IMR-90 (cell line): ENCODE data around the gene CWC27. TPM values are rescaled to one million over a fixed set of nuclear protein-coding genes. Genes with fewer than 3 reads are reported as not detected.
"Not testable (repeated sequence)": the region's sequence is repeated elsewhere in the genome, so short reads cannot be mapped to it uniquely, and the experiment has no call there.

Source experiments
- ATAC-seq: fragments of 200-7000 bp; cut with Tn5 transposase; 2 replicates; pipeline ENCODE4 v1.9.1; 2020; ENCODE audit warnings: low read depth, mild to moderate bottlenecking, moderate library complexity
- BruUV-seq: library from RNA; stranded (reverse); fragments of 400-500 nt; replicated peaks from 2 replicates; lab custom pipeline; 2021; lab: Mats Ljungman, UMichigan
- CTCF ChIA-PET: fragments of 300-600 bp; formaldehyde crosslinking; extraction: SDS; loops from one replicate; lab custom pipeline; 2021; ENCODE audit warnings: antibody characterized with exemption; lab: Yijun Ruan, JAX
- POLR2A ChIA-PET: fragments of 300-600 bp; sonication (Branson Sonifier 250); formaldehyde crosslinking; loops from one replicate; lab custom pipeline; 2022; ENCODE audit warnings: antibody characterized with exemption; ENCODE audit not compliant: unreplicated experiment; lab: Charles Lee
- DNase-seq: peaks from one replicate; pipeline ENCODE4 v3.0.0; 2013
- H2AFZ ChIP-seq: replicated peaks from 2 replicates; pipeline ENCODE3; 2013; ENCODE audit warnings: low read length, mild to moderate bottlenecking; ENCODE audit not compliant: poor library complexity
- H2AK5ac ChIP-seq: 2 replicates; pipeline ENCODE4 v1.6.1; 2013; ENCODE audit warnings: low read depth, low read length, inconsistent platforms
- H2AK9ac ChIP-seq: replicated peaks from 2 replicates; pipeline ENCODE3; 2013; ENCODE audit warnings: mild to moderate bottlenecking, low read depth, low read length, moderate library complexity; ENCODE audit not compliant: poor library complexity
- H2BK120ac ChIP-seq: 2 replicates; pipeline ENCODE4 v1.6.1; 2013; ENCODE audit warnings: low read depth, low read length, inconsistent platforms
- H2BK15ac ChIP-seq: 3 replicates; pipeline ENCODE4 v1.6.1; 2013; ENCODE audit warnings: low read depth, low read length, inconsistent platforms
- H2BK20ac ChIP-seq: 2 replicates; pipeline ENCODE4 v1.6.1; 2013; ENCODE audit warnings: low read depth, mild to moderate bottlenecking, inconsistent platforms, low read length, moderate library complexity
- H2BK5ac ChIP-seq: 2 replicates; pipeline ENCODE4 v1.6.1; 2013; ENCODE audit warnings: mild to moderate bottlenecking, low read depth, low read length, inconsistent platforms; ENCODE audit not compliant: poor library complexity, severe bottlenecking
- H3K14ac ChIP-seq: replicated peaks from 2 replicates; pipeline ENCODE4 v1.6.1; 2013; ENCODE audit warnings: low read depth, low read length, inconsistent platforms
- H3K18ac ChIP-seq: 2 replicates; pipeline ENCODE4 v1.6.1; 2013; ENCODE audit warnings: low read depth, low read length, control low read depth
- H3K23ac ChIP-seq: 2 replicates; pipeline ENCODE4 v1.6.1; 2013; ENCODE audit warnings: low read depth, low read length, inconsistent platforms
- H3K27ac ChIP-seq: 2 replicates; pipeline ENCODE4 v1.5.1; 2013; ENCODE audit warnings: mild to moderate bottlenecking, control low read depth, low read length; ENCODE audit not compliant: insufficient read depth
- H3K27me3 ChIP-seq: 2 replicates; pipeline ENCODE4 v1.6.1; 2013; ENCODE audit warnings: low read length; ENCODE audit not compliant: control insufficient read depth, insufficient read depth
- H3K36me3 ChIP-seq: 2 replicates; pipeline ENCODE4 v1.6.1; 2013; ENCODE audit warnings: low read length, mixed read lengths; ENCODE audit not compliant: control insufficient read depth, insufficient read depth
- H3K4ac ChIP-seq: 2 replicates; pipeline ENCODE4 v1.6.1; 2013; ENCODE audit warnings: low read depth, low read length, inconsistent platforms
- H3K4me1 ChIP-seq: 2 replicates; pipeline ENCODE4 v1.6.1; 2013; ENCODE audit warnings: low read length, mixed read lengths; ENCODE audit not compliant: control insufficient read depth, insufficient read depth
- H3K4me2 ChIP-seq: 2 replicates; pipeline ENCODE4 v1.6.1; 2013; ENCODE audit warnings: low read depth, mild to moderate bottlenecking, control low read depth, low read length, moderate library complexity
- H3K4me3 ChIP-seq: 2 replicates; pipeline ENCODE4 v1.5.1; 2013; ENCODE audit warnings: low read depth, mild to moderate bottlenecking, control low read depth, low read length, moderate library complexity; ENCODE audit not compliant: insufficient read depth
- H3K56ac ChIP-seq: 2 replicates; pipeline ENCODE4 v1.6.1; 2013; ENCODE audit warnings: low read length, inconsistent platforms; ENCODE audit not compliant: insufficient read depth; ENCODE audit errors: extremely low read depth
- H3K79me1 ChIP-seq, 2 experiments: 2 replicates each; pipeline ENCODE4 v1.6.1; 2013; ENCODE audit warnings: low read length in 2 of 2, inconsistent platforms in 1 of 2, low read depth in 1 of 2
- H3K9ac ChIP-seq: 2 replicates; pipeline ENCODE4 v1.6.1; 2013; ENCODE audit warnings: low read depth, low read length, control low read depth
- H3K9me1 ChIP-seq: 2 replicates; pipeline ENCODE4 v1.6.1; 2013; ENCODE audit warnings: low read length, inconsistent platforms; ENCODE audit not compliant: insufficient read depth
- H3K9me3 ChIP-seq: 2 replicates; pipeline ENCODE4 v1.6.1; 2013; ENCODE audit warnings: low read length; ENCODE audit not compliant: control insufficient read depth, insufficient read depth
- H4K20me1 ChIP-seq: 2 replicates; pipeline ENCODE4 v1.6.1; 2013; ENCODE audit warnings: low read length, inconsistent platforms; ENCODE audit not compliant: insufficient read depth
- H4K5ac ChIP-seq: 2 replicates; pipeline ENCODE4 v1.6.1; 2013; ENCODE audit warnings: mild to moderate bottlenecking, low read depth, low read length, control low read depth
- H4K8ac ChIP-seq, 2 experiments: 2 replicates each; pipeline ENCODE4 v1.6.1; 2013; ENCODE audit warnings: low read depth in 2 of 2, low read length in 2 of 2, control low read depth in 1 of 2, inconsistent platforms in 1 of 2
- H4K91ac ChIP-seq: 2 replicates; pipeline ENCODE4 v1.6.1; 2013; ENCODE audit warnings: low read depth, low read length, inconsistent platforms; ENCODE audit not compliant: insufficient read depth
- BHLHE40 ChIP-seq: fragments of 150-350 bp; IDR thresholded peaks from 2 replicates; pipeline ENCODE4 v1.6.1; 2016; ENCODE audit warnings: mild to moderate bottlenecking, low read depth, low read length
- MAZ ChIP-seq: IDR thresholded peaks from 2 replicates; pipeline ENCODE4 v1.6.1; 2012; ENCODE audit warnings: low read depth, mild to moderate bottlenecking, low read length, improper control_type of control experiment, moderate library complexity, borderline replicate concordance
- NFE2L2 ChIP-seq: fragments of 150-350 bp; IDR thresholded peaks from 2 replicates; pipeline ENCODE4 v1.6.1; 2016; ENCODE audit warnings: low read depth, mild to moderate bottlenecking, low read length
- RAD21 ChIP-seq: IDR thresholded peaks from 2 replicates; pipeline ENCODE4 v1.6.1; 2012; ENCODE audit warnings: low read length, improper control_type of control experiment
- RFX5 ChIP-seq: IDR thresholded peaks from 2 replicates; pipeline ENCODE4 v1.8.0; 2012; ENCODE audit warnings: low read depth, mild to moderate bottlenecking, low read length, moderate library complexity
- WGBS, 2 experiments: methylation state at CpG; one replicate each; pipeline versions ENCODE4 v1.1.5 to v1.1.7; 2013; ENCODE audit warnings: missing lambda C conversion rate in 2 of 2; ENCODE audit not compliant: insufficient read length in 1 of 2; ENCODE audit errors: extremely low coverage in 2 of 2; 5-methylcytosine and 5-hydroxymethylcytosine counted together
- dilution Hi-C: fragments of 300-500 bp; cut with HindIII; formaldehyde crosslinking; loops from one replicate; pipeline ENCODE4 v1.14.3; 2018; ENCODE audit warnings: low sequenced_read_pairs; ENCODE audit not compliant: unreplicated experiment
- in situ Hi-C: fragments of 300-500 bp; cut with MboI; formaldehyde crosslinking; loops from 3 replicates; pipeline ENCODE4 v1.14.3; 2019; ENCODE audit warnings: low sequenced_read_pairs, inconsistent platforms, mixed read lengths
- intact Hi-C: fragments of 100-400 bp; cut with micrococcal nuclease; formaldehyde crosslinking; loops from 2 replicates; pipeline ENCODE4 v1.10.0; 2022
- polyA plus RNA-seq, 3 experiments: library from polyadenylated mRNA; depleted of rRNA; stranded (reverse); fragments of >200 nt; gene quantifications; 2 replicates each; pipeline ENCODE4 v1.2.3, GENCODE V29; 2012; ENCODE audit warnings: low replicate concordance in 1 of 3
- total RNA-seq: library from RNA; depleted of rRNA; stranded (reverse); fragments of >200 nt; gene quantifications from 2 replicates; pipeline ENCODE4 v1.2.3, GENCODE V29; 2012
- TF ChIP-seq, protein P1 (sequence below): fragments of 150-350 bp; IDR thresholded peaks from 2 replicates; pipeline ENCODE4 v1.6.1; 2016; ENCODE audit warnings: low read depth, mild to moderate bottlenecking, low read length, moderate library complexity, borderline replicate concordance

CWC27 gene
- total and polyA plus RNA-seq, 2 of the 4 experiments (the other 2 are of a cell fraction), result 13.3 to 17.1 TPM

DNA sequence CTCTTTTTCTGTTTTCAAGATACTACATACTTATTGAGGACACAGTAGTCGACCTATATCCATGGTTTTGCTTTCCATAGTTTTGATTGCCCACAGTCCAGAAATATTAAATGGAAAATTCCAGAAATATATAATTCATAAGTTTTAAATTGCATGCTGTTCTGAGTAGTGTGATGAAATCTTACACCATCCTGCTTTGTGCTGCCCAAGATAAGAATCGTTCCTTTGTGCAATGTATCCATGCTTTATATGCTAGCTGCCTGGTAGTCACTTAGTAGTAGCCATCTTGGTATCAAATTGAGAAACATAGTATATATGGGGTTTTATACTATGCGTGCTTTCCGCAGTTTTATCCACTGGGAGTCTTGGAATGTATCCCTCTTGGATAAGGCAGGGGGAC lies 59.0 kb downstream of the CWC27 start:
- no peak overlapping the region for H2BK20ac ChIP-seq
- H4K5ac ChIP-seq, result no peak overlapping the region
- in situ Hi-C loops, result no loop called here
- H3K4me1 ChIP-seq, result no peaks in the 10 kb centered on the region
- H3K27me3 ChIP-seq, result no peaks in the 10 kb centered on the region
- intact Hi-C loops, result no loop called here
- no peak overlapping the region for H2BK15ac ChIP-seq
- no peak overlapping the region for H2BK120ac ChIP-seq
- ATAC-seq (no peak), DNase-seq (no peak)
- no peak overlapping the region for H3K27ac ChIP-seq
- no peak overlapping the region for H2AK5ac ChIP-seq
- no peak overlapping the region for H3K4me3 ChIP-seq
- no peak overlapping the region for H3K56ac ChIP-seq
- ChIA-PET POLR2A (no interaction called here), CTCF (no interaction called here)
- no peak for TF ChIP-seq RFX5
- TF ChIP-seq, protein P1, sequence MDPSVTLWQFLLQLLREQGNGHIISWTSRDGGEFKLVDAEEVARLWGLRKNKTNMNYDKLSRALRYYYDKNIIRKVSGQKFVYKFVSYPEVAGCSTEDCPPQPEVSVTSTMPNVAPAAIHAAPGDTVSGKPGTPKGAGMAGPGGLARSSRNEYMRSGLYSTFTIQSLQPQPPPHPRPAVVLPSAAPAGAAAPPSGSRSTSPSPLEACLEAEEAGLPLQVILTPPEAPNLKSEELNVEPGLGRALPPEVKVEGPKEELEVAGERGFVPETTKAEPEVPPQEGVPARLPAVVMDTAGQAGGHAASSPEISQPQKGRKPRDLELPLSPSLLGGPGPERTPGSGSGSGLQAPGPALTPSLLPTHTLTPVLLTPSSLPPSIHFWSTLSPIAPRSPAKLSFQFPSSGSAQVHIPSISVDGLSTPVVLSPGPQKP, result no peak
- TF ChIP-seq NFE2L2, result no peak
- no peak for TF ChIP-seq BHLHE40
- TF ChIP-seq RAD21, result no peak
- TF ChIP-seq MAZ, result no peak
- peaks cover 2% of the 10 kb centered on the region; the same call in 1 of the 2 replicates for H3K9me3 ChIP-seq
- no peak overlapping the region for H2AFZ ChIP-seq
- H3K18ac ChIP-seq, result no peak overlapping the region
- H3K4me2 ChIP-seq, result no peak overlapping the region
- no peak overlapping the region for H2BK5ac ChIP-seq
- dilution Hi-C loops, result no loop called here
- no peak overlapping the region for H3K23ac ChIP-seq
- H3K36me3 ChIP-seq, result no peaks in the 10 kb centered on the region; the same call in 1 of the 2 replicates
- no peaks in the 10 kb centered on the region for H3K9me1 ChIP-seq
- no peak overlapping the region for H3K4ac ChIP-seq
- H4K8ac ChIP-seq, result no peak overlapping the region
- H2AK9ac ChIP-seq, result no peak overlapping the region
- H3K14ac ChIP-seq, result no peak overlapping the region
- H3K9ac ChIP-seq, result no peak overlapping the region
- no TSS peak for BruUV-seq
- no peaks in the 10 kb centered on the region for H4K20me1 ChIP-seq
- no peaks in the 10 kb centered on the region; a peak in 1 of 4 replicates for H3K79me1 ChIP-seq
- no CpG with 5 or more reads among the region's 4 CpGs for WGBS, 2 experiments
- no peak overlapping the region for H4K91ac ChIP-seq

DNA sequence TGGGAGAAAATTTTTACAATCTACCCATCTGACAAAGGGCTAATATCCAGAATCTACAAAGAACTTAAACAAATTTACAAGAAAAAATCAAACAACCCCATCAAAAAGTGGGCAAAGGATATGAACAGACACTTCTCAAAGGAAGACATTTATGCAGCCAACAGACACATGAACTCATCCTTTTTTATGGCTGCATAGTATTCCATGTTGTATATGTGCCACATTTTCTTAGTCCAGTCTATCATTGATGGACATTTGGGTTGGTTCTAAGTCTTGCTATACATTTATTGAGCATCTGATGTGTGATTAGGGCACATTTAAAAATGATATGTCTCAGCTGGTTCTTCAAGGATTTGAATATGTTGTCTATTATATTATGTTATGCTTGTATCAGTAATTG lies 61.9 kb downstream of the CWC27 start:
- H3K27me3 ChIP-seq, CTCF ChIA-PET, H2AK5ac ChIP-seq: not testable (repeated sequence)

More for the DNA sequence above, 61.9 kb downstream of the CWC27 start:
- H3K27ac ChIP-seq, H3K18ac ChIP-seq, H3K23ac ChIP-seq, H2BK5ac ChIP-seq, H3K9me1 ChIP-seq, dilution Hi-C loops, H2AFZ ChIP-seq, H3K9ac ChIP-seq, in situ Hi-C loops, H3K79me1 ChIP-seq, H2AK9ac ChIP-seq, BruUV-seq, ATAC-seq, H3K9me3 ChIP-seq, H3K14ac ChIP-seq, H2BK15ac ChIP-seq, H2BK20ac ChIP-seq, H3K4me2 ChIP-seq, H3K4me1 ChIP-seq, H4K5ac ChIP-seq, H3K36me3 ChIP-seq, POLR2A ChIA-PET, H4K8ac ChIP-seq, H3K56ac ChIP-seq, H4K20me1 ChIP-seq, DNase-seq, H4K91ac ChIP-seq, H3K4ac ChIP-seq, H2BK120ac ChIP-seq, H3K4me3 ChIP-seq: not testable (repeated sequence)
- intact Hi-C loops, result loop anchor here (5.0 kb wide), 1 partner anchor 37 kb away; no protein-coding TSS in a partner anchor
